ENCODE results near the gene NRTN.
"Not testable (repeated sequence)": the region's sequence is repeated elsewhere in the genome, so short reads cannot be mapped to it uniquely, and the experiment has no call there.

DNA sequence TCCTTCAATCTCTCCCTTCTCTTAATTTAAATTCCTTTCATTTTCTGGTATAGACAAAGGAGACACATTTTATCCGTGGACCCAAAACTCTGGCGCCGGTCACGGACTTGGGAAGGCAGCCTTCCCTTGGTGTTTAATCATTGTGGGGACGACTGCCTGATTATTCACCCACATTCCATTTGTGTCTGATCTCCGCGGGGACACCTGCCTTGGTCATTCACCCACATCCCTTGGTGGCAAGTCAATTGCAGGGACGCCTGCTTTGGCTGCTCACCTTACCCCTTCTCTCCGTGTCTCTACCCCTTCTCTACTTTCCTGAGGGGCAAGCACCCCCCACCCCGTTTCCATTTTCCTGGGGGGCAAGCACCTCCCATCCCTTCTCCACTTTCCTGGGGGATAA lies 43.0 kb downstream of the NRTN start:
- TF ChIP-seq, protein P1, sequence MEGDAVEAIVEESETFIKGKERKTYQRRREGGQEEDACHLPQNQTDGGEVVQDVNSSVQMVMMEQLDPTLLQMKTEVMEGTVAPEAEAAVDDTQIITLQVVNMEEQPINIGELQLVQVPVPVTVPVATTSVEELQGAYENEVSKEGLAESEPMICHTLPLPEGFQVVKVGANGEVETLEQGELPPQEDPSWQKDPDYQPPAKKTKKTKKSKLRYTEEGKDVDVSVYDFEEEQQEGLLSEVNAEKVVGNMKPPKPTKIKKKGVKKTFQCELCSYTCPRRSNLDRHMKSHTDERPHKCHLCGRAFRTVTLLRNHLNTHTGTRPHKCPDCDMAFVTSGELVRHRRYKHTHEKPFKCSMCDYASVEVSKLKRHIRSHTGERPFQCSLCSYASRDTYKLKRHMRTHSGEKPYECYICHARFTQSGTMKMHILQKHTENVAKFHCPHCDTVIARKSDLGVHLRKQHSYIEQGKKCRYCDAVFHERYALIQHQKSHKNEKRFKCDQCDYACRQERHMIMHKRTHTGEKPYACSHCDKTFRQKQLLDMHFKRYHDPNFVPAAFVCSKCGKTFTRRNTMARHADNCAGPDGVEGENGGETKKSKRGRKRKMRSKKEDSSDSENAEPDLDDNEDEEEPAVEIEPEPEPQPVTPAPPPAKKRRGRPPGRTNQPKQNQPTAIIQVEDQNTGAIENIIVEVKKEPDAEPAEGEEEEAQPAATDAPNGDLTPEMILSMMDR (IDR thresholded peaks at IDR 0.05), result not testable (repeated sequence)
- TF ChIP-seq POLR2A (IDR thresholded peaks at IDR 0.05), result not testable (repeated sequence)

Measured in esophagus squamous epithelium (tissue), 4 donors.